DOHH2 (cell line): ENCODE results near the gene F12.

Experiments used
- H3F3A ChIP-seq: fragments of 200-600 bp; sonication (generic), shearing (Covaris generic); 2 replicates; pipeline ENCODE4 v1.6.0; 2016; ENCODE audit warnings: antibody characterized with exemption, mild to moderate bottlenecking; ENCODE audit not compliant: control insufficient read depth, insufficient read depth
- H3K27ac ChIP-seq: fragments of 200-600 bp; sonication (generic); 2 replicates; pipeline ENCODE4 v1.5.1; 2014; ENCODE audit warnings: low read depth, mild to moderate bottlenecking, low read length, moderate library complexity
- H3K27me3 ChIP-seq: fragments of 200-600 bp; sonication (generic); 2 replicates; pipeline ENCODE4 v1.6.1; 2014; ENCODE audit warnings: mild to moderate bottlenecking, low read length, mixed read lengths; ENCODE audit not compliant: control insufficient read depth
- H3K36me3 ChIP-seq: fragments of 200-600 bp; sonication (generic); 2 replicates; pipeline ENCODE4 v1.6.1; 2014; ENCODE audit warnings: mild to moderate bottlenecking, low read length, moderate library complexity, mixed read lengths; ENCODE audit not compliant: control insufficient read depth
- H3K4me1 ChIP-seq: fragments of 200-600 bp; sonication (generic); 2 replicates; pipeline ENCODE4 v1.6.1; 2014; ENCODE audit warnings: mild to moderate bottlenecking, low read length, mixed read lengths; ENCODE audit not compliant: control insufficient read depth
- H3K4me2 ChIP-seq: fragments of 200-600 bp; sonication (generic); 2 replicates; pipeline ENCODE4 v1.6.0; 2014; ENCODE audit warnings: mild to moderate bottlenecking, low read length, moderate library complexity
- H3K4me3 ChIP-seq: fragments of 200-600 bp; sonication (generic); 2 replicates; pipeline ENCODE4 v1.5.1; 2014; ENCODE audit warnings: mild to moderate bottlenecking, low read length, mixed read lengths
- H3K79me2 ChIP-seq: fragments of 200-600 bp; sonication (generic); 2 replicates; pipeline ENCODE4 v1.6.1; 2014; ENCODE audit warnings: mild to moderate bottlenecking, low read length, mixed read lengths; ENCODE audit not compliant: control insufficient read depth
- H3K9me2 ChIP-seq: fragments of 200-600 bp; sonication (generic); replicated peaks from 2 replicates; pipeline ENCODE4 v1.6.1; 2014; ENCODE audit warnings: mild to moderate bottlenecking, low read length, mixed read lengths; ENCODE audit not compliant: control insufficient read depth
- H3K9me3 ChIP-seq: fragments of 200-600 bp; sonication (generic); 2 replicates; pipeline ENCODE4 v1.6.1; 2014; ENCODE audit warnings: antibody characterized with exemption, low read length, mixed read lengths; ENCODE audit not compliant: control insufficient read depth, insufficient read depth
- H4K20me1 ChIP-seq: fragments of 200-600 bp; sonication (generic); 2 replicates; pipeline ENCODE4 v1.6.0; 2014; ENCODE audit warnings: low read depth, mild to moderate bottlenecking, antibody characterized with exemption, low read length, moderate library complexity; ENCODE audit not compliant: control insufficient read depth, insufficient read depth
- CTCF ChIP-seq: fragments of 200-600 bp; sonication (generic); IDR thresholded peaks from one replicate; pipeline ENCODE4 v1.5.1; 2014; ENCODE audit warnings: antibody characterized with exemption, mild to moderate bottlenecking, low read depth, low read length; ENCODE audit not compliant: poor library complexity, severe bottlenecking
- EZH2phosphoT487 ChIP-seq: fragments of 200-600 bp; sonication (generic); IDR thresholded peaks from 2 replicates; pipeline ENCODE4 v1.6.1; 2017; ENCODE audit warnings: borderline replicate concordance, mild to moderate bottlenecking, antibody characterized with exemption, low read length, moderate library complexity, mixed read lengths

The F12 gene

DNA sequence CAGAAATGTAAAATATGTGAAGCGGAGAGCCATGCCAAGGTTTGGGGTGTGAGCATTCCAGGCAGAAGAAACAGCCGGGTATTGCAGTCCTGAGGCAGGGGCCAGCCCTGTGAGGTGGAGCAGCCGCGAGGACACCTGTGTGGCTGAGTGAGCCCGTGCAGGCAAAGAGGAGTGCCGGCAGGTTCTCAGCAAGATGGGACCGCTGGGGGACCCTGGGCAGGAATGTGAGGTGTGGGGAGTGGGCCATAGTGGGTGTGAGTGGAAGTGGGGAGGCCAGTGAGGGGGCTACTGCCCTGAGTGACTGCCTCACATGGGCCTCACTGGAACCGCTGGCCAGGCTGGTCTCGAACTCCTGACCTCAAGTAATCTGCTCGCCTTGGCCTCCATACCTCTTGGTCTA is 29.1 kb upstream of the F12 start:
- TF ChIP-seq EZH2phosphoT487 (no peak), CTCF (no peak)
- Histone ChIP-seq H3K4me2 (no peak overlapping the region), H3K27ac (no peak overlapping the region), H3K27me3 (no peaks in the 10 kb centered on the region), H3K9me3 (no peaks in the 10 kb centered on the region), H4K20me1 (no peaks in the 10 kb centered on the region), H3K79me2 (no peaks in the 10 kb centered on the region), H3K9me2 (no peaks in the 10 kb centered on the region), H3K4me3 (no peak overlapping the region), H3K36me3 (peaks cover 88% of the 10 kb centered on the region), H3K4me1 (no peaks in the 10 kb centered on the region), H3F3A (0 out of 2 replicates have a peak, but pooled peaks cover 6% of the 10 kb centered on the region)

DNA sequence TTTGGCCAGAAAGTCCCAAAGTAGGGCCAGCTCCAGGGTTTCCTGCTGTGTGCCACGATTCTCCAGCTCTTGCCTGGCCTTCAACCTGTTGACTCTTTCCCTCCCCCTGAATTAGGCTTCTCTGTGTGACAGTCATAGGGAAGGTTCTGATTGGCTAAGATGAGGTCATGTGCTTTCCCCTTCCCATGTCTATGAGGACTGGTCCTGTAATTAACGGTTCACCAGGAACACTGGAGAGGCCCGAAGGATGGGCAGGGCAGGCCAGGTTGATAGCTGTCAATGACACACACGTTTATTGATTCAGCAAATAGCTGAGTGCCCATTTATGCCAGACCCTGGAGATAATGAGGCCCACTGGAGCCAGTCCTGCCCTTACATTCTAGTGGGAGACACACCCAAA is 28.3 kb upstream of the F12 start:
- H4K20me1 ChIP-seq, result peaks cover under 1% of the 10 kb centered on the region; the same call in 1 of the 2 replicates
- H3K4me2 ChIP-seq, result no peak overlapping the region
- H3K9me2 ChIP-seq, result no peaks in the 10 kb centered on the region
- TF ChIP-seq CTCF, result no peak
- no peak for TF ChIP-seq EZH2phosphoT487
- peaks cover 92% of the 10 kb centered on the region for H3K36me3 ChIP-seq
- 0 out of 2 replicates have a peak, but pooled peaks cover 6% of the 10 kb centered on the region for H3F3A ChIP-seq
- H3K4me1 ChIP-seq, result peaks cover 3% of the 10 kb centered on the region
- no peak overlapping the region for H3K27ac ChIP-seq
- peaks cover 3% of the 10 kb centered on the region; the same call in 1 of the 2 replicates for H3K79me2 ChIP-seq
- no peaks in the 10 kb centered on the region for H3K27me3 ChIP-seq
- no peaks in the 10 kb centered on the region for H3K9me3 ChIP-seq
- H3K4me3 ChIP-seq, result no peak overlapping the region

- Histone ChIP-seq H3K27ac (no peak overlapping the region), H3K4me1 (peaks cover 20% of the 10 kb centered on the region), H3K36me3 (peaks cover 86% of the 10 kb centered on the region)
Observed at GRCh38 chr5:177435847-177436536, 26.6 kb upstream of the F12 start.

More at GRCh38 chr5:177435847-177436536, 26.6 kb upstream of the F12 start:
- H3K4me3 ChIP-seq, result no peak overlapping the region
- H3K27me3 ChIP-seq, result no peaks in the 10 kb centered on the region
- peaks cover 13% of the 10 kb centered on the region; the same call in 1 of the 2 replicates for H3K79me2 ChIP-seq
- peaks cover 13% of the 10 kb centered on the region for H3F3A ChIP-seq
- no peaks in the 10 kb centered on the region for H3K9me2 ChIP-seq
- no peak overlapping the region for H3K4me2 ChIP-seq
- H4K20me1 ChIP-seq, result peaks cover 6% of the 10 kb centered on the region; the same call in 1 of the 2 replicates
- no peaks in the 10 kb centered on the region for H3K9me3 ChIP-seq
- no peak for TF ChIP-seq EZH2phosphoT487
- no peak for TF ChIP-seq CTCF
